K562 (cell line): ENCODE results near the gene CNTD1. TPM values are rescaled to one million over a fixed set of nuclear protein-coding genes. Genes with fewer than 3 reads are reported as not detected.

Experiments
- DEAF1 ChIP-seq: fragments of 450-650 bp; formaldehyde crosslinking; IDR thresholded peaks from 2 replicates; pipeline ENCODE4 v1.4.0; 2020; ENCODE audit warnings: mild to moderate bottlenecking, moderate library complexity
- KLF1 ChIP-seq: fragments of 450-650 bp; IDR thresholded peaks from 2 replicates; pipeline ENCODE4 v1.6.1; 2016; ENCODE audit warnings: missing genetic modification characterization, missing compliant biosample characterization
- MLX ChIP-seq, 2 experiments: fragments of 450-650 bp in 1 of 2; sonication (generic) in 1 of 2; formaldehyde crosslinking; conservative IDR thresholded peaks; 2 replicates each; pipeline versions ENCODE4 v1.4.0 to v1.8.1; 2020 to 2022; ENCODE audit warnings: mild to moderate bottlenecking in 1 of 2, missing genetic modification reagents in 1 of 2
- NR2C1 ChIP-seq, 2 experiments: fragments of 450-650 bp; IDR thresholded peaks; 2 replicates each; pipeline ENCODE4 v1.6.1; 2017; ENCODE audit warnings: mild to moderate bottlenecking in 2 of 2, antibody characterized with exemption in 1 of 2, inconsistent platforms in 1 of 2, missing compliant biosample characterization in 1 of 2, missing genetic modification characterization in 1 of 2
- RBBP5 ChIP-seq: fragments of 200-600 bp; sonication (generic); IDR thresholded peaks from 2 replicates; pipeline ENCODE4 v1.6.1; 2012; ENCODE audit warnings: borderline replicate concordance, mild to moderate bottlenecking, low read length, control low read depth, inconsistent platforms; ENCODE audit not compliant: insufficient read depth, poor library complexity, severe bottlenecking
- RREB1 ChIP-seq: fragments of 250-450 bp; sonication (Bioruptor Pico); IDR thresholded peaks from 2 replicates; pipeline ENCODE4 v1.4.0; 2020
- SP1 ChIP-seq: sonication (generic); formaldehyde crosslinking; IDR thresholded peaks from 2 replicates; pipeline ENCODE4 v1.8.1; 2022; ENCODE audit warnings: mild to moderate bottlenecking, missing genetic modification reagents
- SPI1 ChIP-seq: IDR thresholded peaks from 2 replicates; pipeline ENCODE4 v1.6.1; 2011; ENCODE audit warnings: low read depth, low read length, control low read depth, borderline replicate concordance
- STAT6 ChIP-seq: sonication (generic); formaldehyde crosslinking; IDR thresholded peaks from 2 replicates; pipeline ENCODE4 v1.8.1; 2023; ENCODE audit warnings: mild to moderate bottlenecking, missing genetic modification reagents
- VEZF1 ChIP-seq: fragments of 200-800 bp; sonication (Bioruptor generic); IDR thresholded peaks from 2 replicates; pipeline ENCODE4 v1.6.1; 2017; ENCODE audit warnings: missing genetic modification characterization, missing compliant biosample characterization
- polyA plus RNA-seq, 8 experiments: library from polyadenylated mRNA; depleted of rRNA in 4 of 8; stranded (reverse) in 5 of 8; unstranded in 3 of 8; fragments of >200 nt; fragmentation: Nextera tagmentation in 2 of 8; fragmentation: Illumina TruSeq in 1 of 8; extraction: Ambion mirVana in 2 of 8; extraction: Trizol in 1 of 8; gene quantifications; 2 replicates each; pipeline versions ENCODE4 v1.2.1 to v1.2.3, GENCODE V29; 2011 to 2014; ENCODE audit warnings: inconsistent platforms in 1 of 8, missing spikeins in 1 of 8
- total RNA-seq, 7 experiments: library from RNA; depleted of rRNA in 6 of 7; stranded (reverse); fragments of >200 nt in 6 of 7; fragmentation: Illumina TruSeq in 2 of 7; extraction: Trizol in 2 of 7; gene quantifications; 2 replicates each; pipeline versions ENCODE4 v1.2.1 to v1.2.3, GENCODE V29; 2011 to 2021; ENCODE audit warnings: low replicate concordance in 1 of 7

Gene CNTD1
- total and polyA plus RNA-seq, 9 of the 15 experiments (the other 6 are each of a cell fraction or from before 2014, with no cell fraction given), result 0.12 to 0.86 (median 0.41) TPM; not detected in 1

- TF ChIP-seq STAT6 (CRISPR knock-in tag) (peak; percentile 12; the same call in 1 of the 2 replicates), RBBP5 (peak; percentile 90), SPI1 (peak; percentile 41; the same call in 1 of the 2 replicates), KLF1 (tag) (0 out of 2 replicates have a peak, but pooled peaks have one; percentile 29), RREB1 (0 out of 2 replicates have a peak, but pooled peaks have one; percentile 59), SP1 (CRISPR knock-in tag) (peak; percentile 74), NR2C1 (IDR thresholded peaks at IDR 0.05) (peak; percentile 80), NR2C1 (tag; IDR thresholded peaks at IDR 0.05) (peak; percentile 88), MLX (CRISPR knock-in tag; conservative IDR thresholded peaks at IDR 0.05) (no peak), VEZF1 (0 out of 2 replicates have a peak, but pooled peaks have one; percentile 17), DEAF1 (CRISPR knock-in tag) (0 out of 2 replicates have a peak, but pooled peaks have one; percentile 20)
These were observed 25.2 kb upstream of the CNTD1 start, which contains the start of gene VPS25 (continued) for GRCh38 chr17:42773290-42774035.
